ENCODE results near the gene FOXN1.

Gene FOXN1

DNA sequence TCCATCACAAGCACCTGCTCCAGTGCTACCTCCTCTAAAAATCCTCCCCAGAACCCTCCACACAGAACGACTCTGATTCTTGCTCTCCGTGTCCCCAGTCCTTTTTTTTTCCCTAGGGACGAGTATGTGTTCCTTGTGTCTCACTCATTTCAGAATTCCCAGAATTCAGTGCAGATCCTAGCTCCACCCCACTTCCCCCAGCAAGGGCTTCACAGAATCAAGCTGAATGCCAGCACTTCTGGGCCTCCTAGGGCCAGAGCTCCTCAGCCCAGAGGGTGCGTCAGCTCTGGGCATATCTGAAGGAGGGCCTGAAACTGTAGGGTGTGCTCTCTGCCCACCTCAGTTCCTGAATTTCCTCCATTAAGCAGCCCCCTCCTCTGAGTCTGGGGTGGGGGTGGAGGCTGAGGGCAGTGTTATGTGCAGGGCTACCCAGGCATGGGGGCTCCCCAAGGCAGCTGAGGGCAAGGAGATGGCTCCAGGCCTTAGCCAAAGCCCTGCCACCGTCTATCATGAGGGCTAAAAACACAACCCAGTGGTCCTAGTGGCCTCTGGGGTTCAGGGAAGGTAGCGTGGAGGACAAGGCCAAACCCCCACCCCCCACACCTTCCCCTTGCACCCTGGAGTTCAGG lies 39.8 kb downstream of the FOXN1 start:
- FAIRE-seq (no peak), DNase-seq (ENCODE audit: low spot score) (no peak)

DNA sequence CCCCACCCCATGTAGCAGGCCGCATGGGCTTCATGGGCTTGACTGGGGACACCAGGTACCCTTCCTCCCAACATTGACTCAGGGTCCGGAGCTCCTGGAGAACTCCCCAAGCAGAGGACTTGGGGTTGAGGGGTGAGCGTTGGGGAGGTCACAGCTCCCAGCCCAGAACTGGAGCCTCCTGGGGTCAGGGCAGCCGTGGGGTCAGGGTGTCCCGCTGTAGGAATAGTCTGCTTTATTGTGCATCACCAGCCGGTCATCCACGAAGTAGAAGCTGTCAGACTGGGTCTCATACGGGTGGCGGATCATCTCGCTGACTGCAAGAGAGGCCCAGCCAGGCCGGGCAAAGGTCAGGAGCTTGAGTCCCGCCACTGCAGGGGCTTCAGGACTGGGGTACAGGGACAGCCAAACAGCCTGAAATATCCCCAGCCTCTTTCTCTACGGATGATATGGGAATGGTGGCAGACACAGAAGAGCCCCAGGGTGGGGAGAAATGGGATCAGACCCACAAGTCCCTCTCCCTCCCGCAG lies 41.0 kb downstream of the FOXN1 start:
- DNase-seq (ENCODE audit: low spot score), result no peak
- FAIRE-seq, result no peak

DNA sequence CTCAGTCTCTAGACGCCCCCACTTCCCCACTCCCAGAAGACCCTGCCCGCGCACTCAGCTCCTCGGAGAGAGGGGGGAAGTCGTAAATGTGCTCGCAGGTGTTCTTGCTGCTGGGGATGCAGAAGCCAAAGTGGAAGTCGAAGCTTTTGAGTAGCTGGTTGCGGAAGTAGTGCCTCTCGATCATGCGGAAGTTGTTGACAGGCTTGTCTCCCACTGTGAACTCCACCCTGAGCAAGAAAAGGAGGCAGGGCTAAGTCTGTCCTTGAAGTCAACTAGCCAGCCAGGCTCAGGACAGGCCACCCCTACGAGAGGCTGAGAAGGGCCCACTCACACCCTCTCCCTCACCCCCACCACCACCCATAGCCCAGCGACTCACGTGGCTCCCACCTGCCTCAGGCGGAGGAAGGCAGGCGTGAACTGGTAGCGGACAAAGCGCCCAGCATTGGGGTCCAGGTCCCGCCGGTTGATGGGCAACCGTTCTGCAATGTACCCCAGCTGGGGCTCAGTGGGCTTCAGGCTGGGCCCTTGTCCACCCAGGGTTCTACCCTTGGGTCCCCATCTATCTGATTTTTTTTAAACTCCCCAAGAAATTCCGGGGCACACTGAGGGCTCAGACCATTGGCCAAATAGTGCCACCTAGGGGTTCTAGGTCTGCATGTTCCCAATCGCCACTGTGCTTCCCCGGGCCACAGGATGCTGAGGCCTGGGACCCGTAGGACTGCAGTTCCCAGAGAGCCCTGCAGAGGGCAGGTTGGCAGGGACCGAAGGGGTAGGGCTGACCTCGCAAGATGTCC lies 41.7 kb downstream of the FOXN1 start:
- FAIRE-seq (no peak), DNase-seq (ENCODE audit: low spot score) (peak; percentile 86)

DNA sequence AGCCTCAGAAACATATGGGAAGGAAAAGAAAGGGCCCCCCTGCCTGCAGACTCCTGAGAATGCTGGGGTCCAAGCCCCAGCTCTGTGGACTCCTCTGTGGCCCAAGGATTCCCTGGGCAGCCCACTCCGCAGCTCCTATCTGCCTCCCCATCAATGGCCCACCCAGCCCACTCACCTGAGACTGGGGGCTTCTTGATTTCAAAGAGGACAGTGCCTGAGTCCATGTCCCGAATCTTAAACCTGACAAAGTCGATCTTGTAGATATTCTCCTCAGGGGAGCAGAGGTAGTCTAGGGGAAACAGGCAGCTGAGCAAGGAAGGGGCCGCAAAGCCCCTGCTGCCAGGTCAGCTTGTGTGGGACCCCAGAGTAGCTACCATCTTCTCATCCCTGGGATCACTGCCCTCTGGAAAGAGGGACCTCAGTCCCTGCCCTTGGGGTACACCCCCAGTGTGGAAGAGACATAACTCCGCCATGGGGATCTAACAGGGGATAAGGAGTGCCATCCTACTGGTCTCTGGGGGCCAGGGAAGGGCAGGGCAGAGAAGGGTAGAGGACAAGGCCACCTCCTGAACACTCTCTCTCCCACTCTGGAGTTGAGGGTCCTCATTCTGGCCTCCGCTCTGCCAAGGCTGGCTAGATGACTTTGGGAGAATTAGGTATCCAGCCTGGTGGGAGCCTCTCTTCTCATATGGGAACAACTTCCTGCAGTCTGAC lies 42.4 kb downstream of the FOXN1 start:
- FAIRE-seq (no peak), DNase-seq (ENCODE audit: low spot score) (no peak)

DNA sequence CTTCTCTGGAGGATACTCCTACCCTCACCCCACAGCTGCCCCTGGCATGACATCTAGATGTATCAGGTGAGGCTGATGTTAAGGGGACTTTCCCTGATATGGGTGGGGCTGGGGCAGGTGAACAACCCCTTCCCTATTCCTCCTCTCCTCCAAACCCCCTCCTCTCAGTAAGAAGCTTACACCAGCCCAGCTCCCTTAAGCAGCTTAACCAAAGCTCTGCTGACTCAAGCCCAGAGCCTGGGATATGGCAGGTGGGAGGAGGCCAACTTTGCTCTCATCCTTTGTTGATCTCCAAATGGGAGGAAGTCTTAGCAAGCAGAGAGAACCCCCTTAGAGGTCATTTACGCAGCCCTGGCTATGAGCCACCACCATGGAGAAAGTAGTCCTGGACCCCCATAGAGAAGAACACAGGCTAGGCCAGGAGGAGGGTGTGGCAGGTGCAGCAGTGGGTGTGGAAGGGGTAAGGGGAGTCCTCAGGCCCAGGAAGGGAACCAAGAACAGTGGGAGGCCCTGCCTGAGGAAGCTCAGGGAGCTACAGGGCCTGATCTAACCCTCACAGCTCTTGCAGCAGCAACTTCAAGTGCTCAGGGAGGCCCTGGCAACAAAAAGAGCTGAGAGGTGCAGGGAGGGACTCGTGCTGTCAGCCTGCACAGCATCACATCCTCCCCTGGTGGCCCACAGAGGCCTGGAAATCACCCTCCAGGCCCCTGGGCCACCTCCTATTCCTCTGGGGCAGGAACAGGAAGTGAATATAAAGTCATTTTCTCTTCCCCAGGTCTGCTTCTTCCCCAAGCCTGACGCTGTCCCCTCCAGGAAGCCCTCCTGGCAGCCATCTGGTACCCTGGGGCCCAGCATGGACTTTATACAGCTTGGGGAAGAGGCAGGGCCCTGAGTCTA lies 43.3 kb downstream of the FOXN1 start:
- no peak for DNase-seq (ENCODE audit: low spot score)
- no peak for FAIRE-seq

DNA sequence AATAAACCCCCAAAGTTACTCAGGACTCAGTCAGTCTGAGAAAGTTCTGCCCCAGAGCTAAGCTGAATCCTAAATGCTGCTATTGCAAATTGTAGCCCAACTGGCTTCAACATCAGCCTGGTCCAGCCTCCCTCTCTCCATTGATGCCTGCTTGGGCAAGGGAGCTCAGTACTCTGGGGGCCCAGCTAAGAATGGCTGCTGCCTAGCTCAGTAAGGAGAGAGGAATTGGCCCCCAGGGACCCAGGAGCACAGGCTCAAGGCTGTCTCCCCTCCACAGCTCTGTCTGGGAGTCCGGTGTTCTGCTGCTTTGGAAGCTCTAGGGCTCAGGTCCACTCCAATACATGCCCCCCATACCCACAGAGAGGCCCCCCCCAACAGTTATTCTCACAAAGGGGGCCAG lies 44.7 kb downstream of the FOXN1 start:
- DNase-seq (ENCODE audit: low spot score) (no peak), FAIRE-seq (no peak)

DNA sequence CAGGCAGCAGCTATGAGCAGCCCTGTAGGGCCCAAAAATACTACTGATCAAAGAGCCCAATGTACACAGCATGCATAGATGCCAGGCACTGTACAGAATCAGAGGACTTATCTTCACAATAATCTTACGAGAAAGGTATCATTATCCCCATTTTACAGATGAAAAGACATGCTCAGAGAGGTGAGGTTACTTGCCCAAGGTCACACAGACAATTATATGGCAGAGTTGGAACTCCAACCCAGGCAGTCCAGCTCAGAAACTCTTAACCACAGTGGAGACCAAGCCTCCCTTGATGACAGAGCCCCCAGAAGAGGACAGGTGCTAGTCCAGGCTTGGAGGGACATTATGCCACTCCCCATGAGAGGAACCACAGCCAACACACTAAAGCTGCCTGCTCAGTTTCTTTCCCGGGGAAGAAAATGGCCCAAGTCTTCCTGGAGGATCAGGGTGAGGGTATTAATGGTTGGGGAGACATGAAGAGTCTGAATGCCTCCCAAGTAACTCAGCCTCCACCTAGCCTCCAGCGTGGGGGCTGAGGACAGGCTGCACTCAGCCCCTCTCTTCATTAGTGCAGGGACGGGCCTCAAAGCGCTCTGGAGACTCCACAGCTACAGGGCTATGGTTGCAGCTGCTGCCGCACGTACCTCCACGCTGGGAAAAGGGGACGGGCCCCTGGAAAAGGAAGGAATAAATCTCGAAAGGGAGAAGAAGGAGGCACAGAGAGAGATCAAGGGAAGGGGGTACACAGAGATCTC lies 45.5 kb downstream of the FOXN1 start:
- DNase-seq (ENCODE audit: low spot score), result peak; percentile 54
- FAIRE-seq, result no peak

DNA sequence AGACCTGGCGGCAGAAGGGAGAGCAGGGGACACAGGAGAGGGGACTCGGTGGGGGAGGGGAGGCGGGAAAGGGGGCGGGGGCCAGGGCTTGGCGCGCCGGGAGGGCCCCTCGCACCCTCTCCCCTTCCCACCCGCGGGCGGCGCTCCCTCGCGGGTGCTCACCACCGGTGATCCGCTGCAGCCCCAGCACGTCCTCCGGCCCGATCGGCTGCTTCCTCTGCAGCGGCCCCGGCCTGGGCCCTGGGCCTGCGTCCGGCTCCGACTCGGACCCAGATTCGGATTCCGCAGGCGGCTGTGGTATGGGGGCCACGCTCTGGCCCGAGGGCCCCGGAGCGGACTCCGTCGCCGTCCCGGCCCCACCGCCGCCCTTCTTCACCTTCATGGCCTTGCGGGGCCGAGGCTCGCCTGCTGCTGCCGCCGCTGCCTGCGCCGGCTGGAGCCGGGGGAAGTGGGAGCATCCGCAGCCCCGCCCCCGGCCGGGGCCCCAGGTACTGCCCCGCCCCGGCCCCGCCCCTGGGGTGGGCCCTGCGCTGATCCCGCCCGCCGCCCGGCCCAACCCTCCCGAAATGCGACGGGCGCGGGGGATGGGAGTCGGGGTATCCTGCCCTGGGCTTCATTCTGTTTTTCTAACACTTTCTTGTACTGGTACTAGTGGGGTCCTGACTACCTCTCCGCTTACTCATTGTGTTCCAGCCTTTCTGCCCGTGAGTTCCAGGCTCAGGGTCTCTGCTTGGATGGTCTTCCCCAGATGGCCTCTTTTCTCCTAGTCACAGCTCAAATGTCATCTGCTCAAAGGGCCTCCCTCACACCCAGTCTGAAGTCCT lies 46.2 kb downstream of the FOXN1 start, which contains the start of gene UNC119:
Gene UNC119, minus strand, starts transcription at position 449 of the 824 bp plus-strand sequence. Its CDS starts 67 bp downstream, at position 382.
- FAIRE-seq (no peak), DNase-seq (ENCODE audit: low spot score) (peak; percentile 97)

DNA sequence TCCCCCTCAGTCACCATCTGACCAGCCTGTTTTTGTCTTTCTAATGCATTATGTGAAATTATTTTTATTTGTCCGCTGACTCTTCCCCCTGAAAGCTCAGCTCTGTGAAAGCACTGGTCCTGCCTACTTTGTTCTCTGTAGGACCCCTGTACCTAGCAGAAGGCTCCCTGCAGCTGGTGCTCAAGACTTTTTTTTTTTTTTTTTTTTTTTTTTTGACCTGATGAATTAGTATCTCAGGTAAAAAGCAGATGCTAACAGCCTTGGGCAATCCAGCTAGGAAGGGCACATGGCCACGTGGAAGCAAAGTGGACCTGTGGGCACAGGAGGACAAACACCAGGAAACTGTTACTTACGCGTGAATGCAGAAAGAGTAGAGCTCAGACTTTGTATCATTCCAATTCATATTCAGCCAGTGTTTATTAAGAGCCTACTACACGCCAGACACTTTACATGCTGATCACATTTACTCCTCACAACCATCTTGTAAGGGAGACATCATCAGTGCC lies 46.9 kb downstream of the FOXN1 start:
- FAIRE-seq (no peak), DNase-seq (ENCODE audit: low spot score) (no peak)

DNA sequence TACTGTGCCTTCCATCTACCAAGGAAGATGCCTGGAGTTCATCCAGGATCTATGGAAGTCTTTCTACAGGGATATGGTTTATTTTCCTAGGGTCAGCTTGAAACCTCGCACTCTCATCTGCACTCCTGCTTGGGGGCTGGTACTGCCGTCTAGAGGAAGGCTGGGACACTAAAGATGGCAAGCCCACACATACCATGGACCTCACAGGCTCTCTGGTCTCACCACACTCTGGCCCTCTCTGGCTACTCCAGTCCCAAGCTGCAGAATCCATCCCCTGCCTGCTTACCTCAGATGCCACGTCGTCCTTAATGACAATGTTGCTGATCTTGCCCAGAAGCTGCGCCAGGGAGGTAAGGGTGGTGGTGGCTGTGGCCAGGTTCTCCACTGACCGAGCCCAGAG lies 48.4 kb downstream of the FOXN1 start:
- FAIRE-seq (no peak), DNase-seq (ENCODE audit: low spot score) (no peak)

DNA sequence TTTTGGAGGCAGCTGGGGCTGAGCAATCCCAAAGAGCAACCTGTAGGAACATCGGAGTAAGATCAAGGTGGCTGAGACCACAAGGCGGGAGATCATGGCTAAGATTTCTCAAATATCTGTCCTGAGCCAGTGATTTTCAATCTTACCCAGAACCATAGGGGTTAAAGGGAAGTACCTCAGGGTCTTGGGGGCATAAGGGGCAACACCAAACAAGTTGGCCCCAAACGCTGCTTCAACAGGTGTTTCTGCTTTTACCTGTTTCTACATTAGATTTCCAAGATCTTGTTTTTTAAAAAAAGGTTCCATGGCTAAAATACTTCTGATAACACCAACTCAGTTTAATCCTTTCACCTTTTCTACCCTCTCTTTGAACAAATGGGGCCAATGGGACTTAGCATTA lies 48.9 kb downstream of the FOXN1 start:
- no peak for FAIRE-seq
- DNase-seq (ENCODE audit: low spot score), result no peak

DNA sequence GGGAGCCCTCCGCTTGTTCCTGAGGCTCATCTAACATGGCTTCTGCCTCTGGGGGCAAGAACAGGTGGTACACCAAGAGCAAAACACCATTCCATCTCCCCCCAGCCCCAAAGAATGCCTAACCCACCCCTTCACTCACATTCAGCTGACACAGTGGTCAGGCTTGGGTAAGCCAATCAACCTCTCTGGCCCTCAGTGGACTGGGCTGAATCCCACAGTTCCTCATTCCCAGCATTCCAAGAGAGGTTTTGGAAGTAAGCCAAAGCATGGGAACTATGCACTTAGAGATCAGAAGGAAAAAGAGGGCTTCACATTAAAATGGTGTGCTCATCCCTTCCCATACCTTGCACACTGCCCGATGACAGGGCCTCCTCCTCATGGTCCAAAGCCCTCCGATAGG lies 57.3 kb downstream of the FOXN1 start:
- DNase-seq (ENCODE audit: low spot score) (peak; percentile 57), FAIRE-seq (no peak)

DNA sequence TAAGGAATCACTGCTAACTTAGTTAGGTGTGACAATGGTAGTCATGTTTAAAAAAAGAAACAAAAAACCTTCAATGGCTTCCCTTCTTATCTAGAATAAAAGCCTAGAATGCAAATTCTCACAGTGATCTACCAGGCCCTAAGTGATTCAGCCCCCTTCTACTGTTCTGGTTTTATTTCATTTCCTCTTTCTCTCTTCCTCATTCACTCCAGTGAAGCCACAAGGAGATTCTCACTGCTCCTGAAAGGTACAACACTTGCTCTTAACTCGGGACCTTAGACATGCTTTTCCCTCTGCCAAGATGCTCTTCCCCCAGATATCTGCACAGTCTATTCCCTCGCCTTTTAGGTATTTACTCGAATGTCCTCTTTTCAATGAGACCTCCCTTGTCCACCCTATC lies 61.5 kb downstream of the FOXN1 start:
- DNase-seq (ENCODE audit: low spot score) (no peak), FAIRE-seq (no peak)

DNA sequence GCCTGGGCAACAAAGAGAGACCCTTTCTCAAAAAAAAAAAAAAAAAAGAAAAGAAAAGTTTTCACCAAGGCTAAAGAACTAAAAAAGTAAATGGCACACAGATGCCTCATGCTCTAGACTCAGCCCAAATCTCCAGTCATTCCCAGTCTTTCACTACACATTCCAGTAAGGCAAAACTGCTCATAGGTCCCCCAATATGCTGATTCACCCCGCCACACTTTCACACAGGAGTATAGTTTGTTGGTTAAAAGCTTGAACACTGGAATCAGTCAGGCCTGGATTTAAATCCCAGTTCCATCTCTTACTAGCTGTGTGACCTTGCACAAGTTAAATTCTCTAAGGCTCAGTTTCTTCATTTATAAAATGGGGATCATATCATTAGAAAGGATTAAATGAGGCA lies 63.3 kb downstream of the FOXN1 start:
- no peak for FAIRE-seq
- no peak for DNase-seq (ENCODE audit: low spot score)

DNA sequence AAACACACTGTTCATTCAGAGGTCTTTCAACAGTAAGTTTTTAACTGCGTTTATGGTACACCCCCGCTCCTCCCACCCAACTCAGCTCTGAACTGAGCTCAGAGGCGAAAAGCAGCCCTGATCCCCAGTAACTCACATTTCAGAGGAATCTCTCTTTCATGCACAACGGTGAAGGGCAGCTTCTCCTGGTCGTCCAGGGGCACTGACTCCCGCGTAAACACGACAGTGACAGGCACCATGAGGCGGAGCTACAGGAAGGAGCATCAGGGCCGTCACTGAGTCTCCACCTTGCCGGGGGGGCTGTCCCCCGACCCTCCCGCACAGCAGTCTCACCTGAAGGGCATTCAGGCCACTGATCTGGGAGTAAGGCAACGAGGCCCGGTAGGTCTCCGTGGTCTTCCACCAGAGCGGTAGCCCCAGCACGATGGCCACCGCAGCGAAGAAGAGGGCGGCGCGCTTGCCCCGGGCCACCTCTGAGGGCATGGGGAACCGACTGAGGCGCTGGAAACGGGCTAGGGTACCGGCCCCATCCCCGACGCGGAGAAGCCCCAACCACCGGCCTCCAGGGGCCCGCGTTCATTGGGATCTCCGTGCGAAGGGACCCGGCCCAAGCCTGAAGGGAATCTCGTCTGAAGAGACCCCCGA lies 64.7 kb downstream of the FOXN1 start:
- DNase-seq (ENCODE audit: low spot score), result peak; percentile 46
- no peak for FAIRE-seq

DNA sequence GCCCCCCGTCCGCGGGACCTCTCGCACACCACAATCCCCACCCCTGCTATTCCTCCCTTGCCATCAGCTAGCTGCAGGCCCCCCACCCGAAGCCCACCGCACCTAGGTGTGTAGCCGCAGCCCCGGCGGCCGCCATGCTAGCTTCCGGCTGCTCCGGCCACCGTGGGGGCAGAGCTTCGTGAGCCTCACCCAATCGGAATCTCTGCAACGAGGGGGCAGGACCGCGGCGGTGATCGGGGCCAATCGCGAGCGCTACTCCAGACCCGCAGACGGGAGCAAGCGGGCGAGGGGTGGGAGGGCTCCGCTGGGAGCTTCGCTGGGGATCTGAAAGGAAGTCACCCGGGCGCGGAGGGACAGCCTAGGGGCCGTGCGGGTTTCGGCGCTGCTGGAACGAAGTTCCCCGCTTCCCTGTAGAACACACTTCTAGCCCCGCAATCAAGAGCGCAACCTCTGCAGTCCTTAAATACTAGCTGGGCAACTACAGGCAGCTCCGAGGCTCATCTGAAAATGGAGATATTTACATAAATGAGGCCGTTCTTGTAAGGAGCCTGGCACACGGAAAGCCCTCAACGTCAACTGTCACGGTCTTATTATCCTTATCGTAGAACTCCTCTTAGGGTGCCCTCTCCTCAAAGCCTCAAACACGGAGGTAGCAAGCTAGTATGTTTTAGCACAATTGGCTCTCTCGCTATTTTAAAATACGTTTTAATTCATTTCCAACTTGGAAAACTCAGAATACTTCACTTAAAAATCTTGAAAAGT lies 65.4 kb downstream of the FOXN1 start, which contains the start of gene PIGS:
Gene PIGS, minus strand, starts transcription at position 164 of the 762 bp plus-strand sequence. Its CDS starts 28 bp downstream, at position 136.
- DNase-seq (ENCODE audit: low spot score), result peak; percentile 99
- FAIRE-seq, result no peak

DNA sequence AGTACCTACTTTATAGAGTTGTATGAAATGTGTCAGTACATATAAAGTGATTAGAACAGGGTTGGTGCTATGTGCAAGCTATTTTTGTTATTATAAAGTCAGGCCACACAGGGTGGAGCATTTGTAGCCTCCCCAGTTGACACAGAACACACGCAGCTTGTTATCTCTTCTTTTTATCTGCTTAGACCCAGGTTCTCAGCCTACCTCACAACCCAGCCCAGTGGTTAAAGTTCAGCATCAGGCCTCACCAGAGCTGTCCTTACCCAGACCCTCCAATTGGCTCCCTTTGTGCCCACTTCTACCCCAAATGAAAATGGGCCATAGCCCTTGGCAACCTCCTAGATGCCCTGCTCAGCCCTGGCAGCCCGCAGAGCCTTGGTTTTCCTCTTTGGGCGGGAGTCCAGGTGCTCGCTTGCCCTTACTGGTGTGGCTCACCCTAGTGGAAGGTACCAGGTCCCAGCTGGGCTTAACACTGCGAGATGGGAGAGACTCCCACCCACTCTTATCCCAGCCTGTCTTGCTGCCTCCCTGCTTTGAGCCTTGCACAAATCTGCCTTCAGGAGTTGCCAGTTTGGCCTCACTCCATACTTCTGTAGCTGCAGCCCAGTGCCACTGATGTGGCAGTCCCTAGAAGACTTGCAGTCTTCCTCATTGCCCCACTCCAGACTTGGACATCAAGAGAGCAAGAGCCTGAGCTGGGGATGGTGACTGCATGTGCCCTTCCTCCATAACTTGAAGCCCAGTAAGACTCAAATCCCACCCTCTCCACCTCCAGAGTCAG lies 66.3 kb downstream of the FOXN1 start:
- FAIRE-seq (no peak), DNase-seq (ENCODE audit: low spot score) (no peak)
